HepG2 (cell line): ENCODE measurements around the gene COQ8B. TPM values are rescaled to one million over a fixed set of nuclear protein-coding genes. Genes with fewer than 3 reads are reported as not detected.

Experiments
- GATA4 ChIP-seq: sonication (generic); IDR thresholded peaks from 2 replicates; pipeline ENCODE4 v1.6.1; 2016; ENCODE audit warnings: antibody characterized with exemption, low read depth, borderline replicate concordance
- GPN1 ChIP-seq: sonication (generic); formaldehyde crosslinking; IDR thresholded peaks from 2 replicates; pipeline ENCODE4 v1.5.1; 2020; ENCODE audit warnings: missing genetic modification reagents, borderline replicate concordance
- ISX ChIP-seq: sonication (generic); formaldehyde crosslinking; conservative IDR thresholded peaks from 2 replicates; pipeline ENCODE4 v1.5.0; 2020; ENCODE audit warnings: missing genetic modification reagents
- JARID2 ChIP-seq: sonication (generic); formaldehyde crosslinking; IDR thresholded peaks from 2 replicates; pipeline ENCODE4 v1.8.1; 2023; ENCODE audit warnings: missing genetic modification reagents, inconsistent platforms; ENCODE audit not compliant: insufficient replicate concordance
- SALL1 ChIP-seq: sonication (generic); formaldehyde crosslinking; IDR thresholded peaks from 2 replicates; pipeline ENCODE4 v1.8.0; 2022; ENCODE audit warnings: mild to moderate bottlenecking, missing genetic modification reagents
- ZNF225 ChIP-seq: sonication (generic); formaldehyde crosslinking; IDR thresholded peaks from 2 replicates; pipeline ENCODE4 v1.4.0; 2020; ENCODE audit warnings: mild to moderate bottlenecking, missing genetic modification reagents
- ZSCAN22 ChIP-seq: sonication (generic); formaldehyde crosslinking; IDR thresholded peaks from 2 replicates; pipeline ENCODE4 v1.4.0; 2020; ENCODE audit warnings: mild to moderate bottlenecking, missing genetic modification reagents
- ZSCAN25 ChIP-seq: sonication (generic); formaldehyde crosslinking; IDR thresholded peaks from 2 replicates; pipeline ENCODE4 v1.8.0; 2022; ENCODE audit warnings: mild to moderate bottlenecking, missing genetic modification reagents
- polyA plus RNA-seq, 8 experiments: library from polyadenylated mRNA; depleted of rRNA in 3 of 8; stranded (reverse) in 7 of 8; unstranded in 1 of 8; fragments of >200 nt; fragmentation: Illumina TruSeq in 4 of 8; extraction: Trizol in 4 of 8; gene quantifications; 2 replicates each; pipeline versions ENCODE4 v1.2.1 to v1.2.3, GENCODE V29; 2011 to 2016; ENCODE audit warnings: low read depth in 4 of 8, missing spikeins in 1 of 8, mixed read lengths in 1 of 8; ENCODE audit not compliant: insufficient read depth in 1 of 8
- total RNA-seq, 5 experiments: library from RNA; depleted of rRNA; stranded (reverse); fragments of >200 nt; fragmentation: Illumina TruSeq; extraction: Trizol; gene quantifications; 2 replicates each; pipeline ENCODE4 v1.2.3, GENCODE V29; 2016; ENCODE audit warnings: low read depth in 1 of 5
- TF ChIP-seq, protein P1 (sequence below): sonication (generic); formaldehyde crosslinking; IDR thresholded peaks from 2 replicates; pipeline ENCODE4 v1.4.0; 2020; ENCODE audit warnings: missing genetic modification reagents, mild to moderate bottlenecking, borderline replicate concordance
- TF ChIP-seq, protein P2 (sequence below): IDR thresholded peaks from 2 replicates; pipeline ENCODE4 v1.6.1; 2016; ENCODE audit warnings: missing genetic modification reagents, missing compliant biosample characterization
- TF ChIP-seq, protein P3 (sequence below): sonication (generic); formaldehyde crosslinking; IDR thresholded peaks from 2 replicates; pipeline ENCODE4 v1.4.0; 2020; ENCODE audit warnings: missing genetic modification reagents, borderline replicate concordance
- TF ChIP-seq, protein P4 (sequence below): sonication (generic); formaldehyde crosslinking; IDR thresholded peaks from 2 replicates; pipeline ENCODE4 v1.8.0; 2022; ENCODE audit warnings: low read depth, missing genetic modification reagents
- TF ChIP-seq, protein P5 (sequence below): sonication (generic); formaldehyde crosslinking; IDR thresholded peaks from 2 replicates; pipeline ENCODE4 v1.5.0; 2020; ENCODE audit warnings: missing genetic modification reagents
- TF ChIP-seq, protein P6 (sequence below): sonication (generic); formaldehyde crosslinking; IDR thresholded peaks from 2 replicates; pipeline ENCODE4 v1.4.0; 2020; ENCODE audit warnings: missing genetic modification reagents

COQ8B gene
- total and polyA plus RNA-seq, 2 of the 13 experiments (the other 11 are each of a cell fraction or from before 2014, with no cell fraction given) = 12.3 to 17.2 TPM

DNA sequence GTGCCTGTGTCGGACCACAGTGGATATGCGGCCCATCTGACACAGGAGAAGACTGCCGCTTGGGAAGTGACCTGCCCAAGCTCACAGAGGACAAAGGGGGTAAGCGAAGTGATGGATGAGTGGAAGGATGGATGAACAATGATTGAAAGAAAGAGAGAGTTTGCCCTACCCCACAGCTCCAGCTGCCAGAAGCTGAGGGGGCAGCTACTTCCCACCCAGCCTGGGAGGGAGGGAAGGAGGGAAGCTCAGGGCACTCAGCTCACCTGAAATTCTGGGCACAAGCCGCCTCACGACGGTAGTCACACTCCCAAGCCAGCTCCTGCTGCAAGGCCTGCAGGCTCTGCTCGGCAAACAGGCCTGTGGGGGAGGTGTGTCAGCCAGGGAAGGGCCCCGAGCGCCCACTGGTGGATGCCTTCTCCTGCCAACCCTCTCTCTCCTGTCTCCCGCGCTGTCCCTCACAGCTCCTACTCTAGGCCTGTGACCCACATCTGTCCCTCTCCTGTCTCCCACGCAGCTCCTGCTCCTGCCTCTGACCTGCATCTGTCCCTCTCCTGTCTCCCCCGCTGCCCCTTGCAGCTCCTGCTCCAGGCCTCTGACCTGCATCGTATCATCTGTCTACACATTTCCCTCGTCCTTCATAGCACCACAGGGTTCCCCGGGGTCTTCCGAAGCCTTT lies 14.2 kb downstream of the COQ8B start (continued):
- TF ChIP-seq, protein P1, sequence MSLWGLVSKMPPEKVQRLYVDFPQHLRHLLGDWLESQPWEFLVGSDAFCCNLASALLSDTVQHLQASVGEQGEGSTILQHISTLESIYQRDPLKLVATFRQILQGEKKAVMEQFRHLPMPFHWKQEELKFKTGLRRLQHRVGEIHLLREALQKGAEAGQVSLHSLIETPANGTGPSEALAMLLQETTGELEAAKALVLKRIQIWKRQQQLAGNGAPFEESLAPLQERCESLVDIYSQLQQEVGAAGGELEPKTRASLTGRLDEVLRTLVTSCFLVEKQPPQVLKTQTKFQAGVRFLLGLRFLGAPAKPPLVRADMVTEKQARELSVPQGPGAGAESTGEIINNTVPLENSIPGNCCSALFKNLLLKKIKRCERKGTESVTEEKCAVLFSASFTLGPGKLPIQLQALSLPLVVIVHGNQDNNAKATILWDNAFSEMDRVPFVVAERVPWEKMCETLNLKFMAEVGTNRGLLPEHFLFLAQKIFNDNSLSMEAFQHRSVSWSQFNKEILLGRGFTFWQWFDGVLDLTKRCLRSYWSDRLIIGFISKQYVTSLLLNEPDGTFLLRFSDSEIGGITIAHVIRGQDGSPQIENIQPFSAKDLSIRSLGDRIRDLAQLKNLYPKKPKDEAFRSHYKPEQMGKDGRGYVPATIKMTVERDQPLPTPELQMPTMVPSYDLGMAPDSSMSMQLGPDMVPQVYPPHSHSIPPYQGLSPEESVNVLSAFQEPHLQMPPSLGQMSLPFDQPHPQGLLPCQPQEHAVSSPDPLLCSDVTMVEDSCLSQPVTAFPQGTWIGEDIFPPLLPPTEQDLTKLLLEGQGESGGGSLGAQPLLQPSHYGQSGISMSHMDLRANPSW (CRISPR knock-in tag) = no peak
- TF ChIP-seq ZNF225 (CRISPR knock-in tag) = no peak
- TF ChIP-seq, protein P2, sequence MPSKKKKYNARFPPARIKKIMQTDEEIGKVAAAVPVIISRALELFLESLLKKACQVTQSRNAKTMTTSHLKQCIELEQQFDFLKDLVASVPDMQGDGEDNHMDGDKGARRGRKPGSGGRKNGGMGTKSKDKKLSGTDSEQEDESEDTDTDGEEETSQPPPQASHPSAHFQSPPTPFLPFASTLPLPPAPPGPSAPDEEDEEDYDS = no peak
- TF ChIP-seq, protein P3, sequence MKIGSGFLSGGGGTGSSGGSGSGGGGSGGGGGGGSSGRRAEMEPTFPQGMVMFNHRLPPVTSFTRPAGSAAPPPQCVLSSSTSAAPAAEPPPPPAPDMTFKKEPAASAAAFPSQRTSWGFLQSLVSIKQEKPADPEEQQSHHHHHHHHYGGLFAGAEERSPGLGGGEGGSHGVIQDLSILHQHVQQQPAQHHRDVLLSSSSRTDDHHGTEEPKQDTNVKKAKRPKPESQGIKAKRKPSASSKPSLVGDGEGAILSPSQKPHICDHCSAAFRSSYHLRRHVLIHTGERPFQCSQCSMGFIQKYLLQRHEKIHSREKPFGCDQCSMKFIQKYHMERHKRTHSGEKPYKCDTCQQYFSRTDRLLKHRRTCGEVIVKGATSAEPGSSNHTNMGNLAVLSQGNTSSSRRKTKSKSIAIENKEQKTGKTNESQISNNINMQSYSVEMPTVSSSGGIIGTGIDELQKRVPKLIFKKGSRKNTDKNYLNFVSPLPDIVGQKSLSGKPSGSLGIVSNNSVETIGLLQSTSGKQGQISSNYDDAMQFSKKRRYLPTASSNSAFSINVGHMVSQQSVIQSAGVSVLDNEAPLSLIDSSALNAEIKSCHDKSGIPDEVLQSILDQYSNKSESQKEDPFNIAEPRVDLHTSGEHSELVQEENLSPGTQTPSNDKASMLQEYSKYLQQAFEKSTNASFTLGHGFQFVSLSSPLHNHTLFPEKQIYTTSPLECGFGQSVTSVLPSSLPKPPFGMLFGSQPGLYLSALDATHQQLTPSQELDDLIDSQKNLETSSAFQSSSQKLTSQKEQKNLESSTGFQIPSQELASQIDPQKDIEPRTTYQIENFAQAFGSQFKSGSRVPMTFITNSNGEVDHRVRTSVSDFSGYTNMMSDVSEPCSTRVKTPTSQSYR (CRISPR knock-in tag) = peak; percentile 97
- TF ChIP-seq GATA4 = no peak
- TF ChIP-seq, protein P4, sequence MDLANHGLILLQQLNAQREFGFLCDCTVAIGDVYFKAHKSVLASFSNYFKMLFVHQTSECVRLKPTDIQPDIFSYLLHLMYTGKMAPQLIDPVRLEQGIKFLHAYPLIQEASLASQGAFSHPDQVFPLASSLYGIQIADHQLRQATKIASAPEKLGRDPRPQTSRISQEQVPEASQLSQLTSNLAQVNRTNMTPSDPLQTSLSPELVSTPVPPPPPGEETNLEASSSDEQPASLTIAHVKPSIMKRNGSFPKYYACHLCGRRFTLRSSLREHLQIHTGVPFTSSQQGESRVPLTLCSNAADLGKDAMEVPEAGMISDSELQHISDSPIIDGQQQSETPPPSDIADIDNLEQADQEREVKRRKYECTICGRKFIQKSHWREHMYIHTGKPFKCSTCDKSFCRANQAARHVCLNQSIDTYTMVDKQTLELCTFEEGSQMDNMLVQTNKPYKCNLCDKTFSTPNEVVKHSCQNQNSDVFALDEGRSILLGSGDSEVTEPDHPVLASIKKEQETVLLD (CRISPR knock-in tag) = no peak
- TF ChIP-seq, protein P5, sequence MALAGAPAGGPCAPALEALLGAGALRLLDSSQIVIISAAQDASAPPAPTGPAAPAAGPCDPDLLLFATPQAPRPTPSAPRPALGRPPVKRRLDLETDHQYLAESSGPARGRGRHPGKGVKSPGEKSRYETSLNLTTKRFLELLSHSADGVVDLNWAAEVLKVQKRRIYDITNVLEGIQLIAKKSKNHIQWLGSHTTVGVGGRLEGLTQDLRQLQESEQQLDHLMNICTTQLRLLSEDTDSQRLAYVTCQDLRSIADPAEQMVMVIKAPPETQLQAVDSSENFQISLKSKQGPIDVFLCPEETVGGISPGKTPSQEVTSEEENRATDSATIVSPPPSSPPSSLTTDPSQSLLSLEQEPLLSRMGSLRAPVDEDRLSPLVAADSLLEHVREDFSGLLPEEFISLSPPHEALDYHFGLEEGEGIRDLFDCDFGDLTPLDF (CRISPR knock-in tag) = no peak
- no peak for TF ChIP-seq GPN1 (CRISPR knock-in tag)
- TF ChIP-seq ISX (CRISPR knock-in tag) = no peak
- no peak for TF ChIP-seq JARID2
- TF ChIP-seq ZSCAN25 (CRISPR knock-in tag) = 0 out of 2 replicates have a peak, but pooled peaks have one; percentile 21
- TF ChIP-seq, protein P6, sequence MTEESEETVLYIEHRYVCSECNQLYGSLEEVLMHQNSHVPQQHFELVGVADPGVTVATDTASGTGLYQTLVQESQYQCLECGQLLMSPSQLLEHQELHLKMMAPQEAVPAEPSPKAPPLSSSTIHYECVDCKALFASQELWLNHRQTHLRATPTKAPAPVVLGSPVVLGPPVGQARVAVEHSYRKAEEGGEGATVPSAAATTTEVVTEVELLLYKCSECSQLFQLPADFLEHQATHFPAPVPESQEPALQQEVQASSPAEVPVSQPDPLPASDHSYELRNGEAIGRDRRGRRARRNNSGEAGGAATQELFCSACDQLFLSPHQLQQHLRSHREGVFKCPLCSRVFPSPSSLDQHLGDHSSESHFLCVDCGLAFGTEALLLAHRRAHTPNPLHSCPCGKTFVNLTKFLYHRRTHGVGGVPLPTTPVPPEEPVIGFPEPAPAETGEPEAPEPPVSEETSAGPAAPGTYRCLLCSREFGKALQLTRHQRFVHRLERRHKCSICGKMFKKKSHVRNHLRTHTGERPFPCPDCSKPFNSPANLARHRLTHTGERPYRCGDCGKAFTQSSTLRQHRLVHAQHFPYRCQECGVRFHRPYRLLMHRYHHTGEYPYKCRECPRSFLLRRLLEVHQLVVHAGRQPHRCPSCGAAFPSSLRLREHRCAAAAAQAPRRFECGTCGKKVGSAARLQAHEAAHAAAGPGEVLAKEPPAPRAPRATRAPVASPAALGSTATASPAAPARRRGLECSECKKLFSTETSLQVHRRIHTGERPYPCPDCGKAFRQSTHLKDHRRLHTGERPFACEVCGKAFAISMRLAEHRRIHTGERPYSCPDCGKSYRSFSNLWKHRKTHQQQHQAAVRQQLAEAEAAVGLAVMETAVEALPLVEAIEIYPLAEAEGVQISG (CRISPR knock-in tag) = no peak
- TF ChIP-seq ZSCAN22 (CRISPR knock-in tag) = no peak
- TF ChIP-seq SALL1 = no peak
